Fibroblast of lung (primary cell): ENCODE measurements around the gene HOXD9. TPM values are rescaled to one million over a fixed set of nuclear protein-coding genes. Genes with fewer than 3 reads are reported as not detected.

Source experiments
- DNase-seq, 2 donors: peaks; one replicate each; pipeline versions ENCODE4 v3.0.0 to v3.0.0-alpha.2; 2010; ENCODE audit warnings: low read depth in 2 of 2
- H2AFZ ChIP-seq: 2 replicates; pipeline ENCODE4 v1.5.1; 2012; ENCODE audit warnings: low read length, control low read depth, inconsistent platforms
- H3K27ac ChIP-seq: 2 replicates; pipeline ENCODE4 v1.5.1; 2011; ENCODE audit warnings: low read length, control low read depth; ENCODE audit not compliant: insufficient read depth
- H3K27me3 ChIP-seq: 2 replicates; pipeline ENCODE4 v1.5.1; 2011; ENCODE audit warnings: mild to moderate bottlenecking, low read length; ENCODE audit not compliant: control insufficient read depth, insufficient read depth
- H3K36me3 ChIP-seq: 2 replicates; pipeline ENCODE4 v1.5.1; 2011; ENCODE audit warnings: low read length; ENCODE audit not compliant: control insufficient read depth, insufficient read depth
- H3K4me1 ChIP-seq: 2 replicates; pipeline ENCODE4 v1.5.1; 2011; ENCODE audit warnings: low read length; ENCODE audit not compliant: control insufficient read depth, insufficient read depth; ENCODE audit errors: extremely low read depth
- H3K4me2 ChIP-seq: 2 replicates; pipeline ENCODE4 v1.5.1; 2011; ENCODE audit warnings: low read length, control low read depth; ENCODE audit not compliant: insufficient read depth; ENCODE audit errors: extremely low read depth
- H3K4me3 ChIP-seq, 4 experiments: fragments of 200-600 bp in 1 of 4; sonication (generic) in 1 of 4; replicated peaks in 1 of 4; 2 replicates each; pipeline ENCODE4 v1.5.1; 2011 to 2016; ENCODE audit warnings: low read length in 4 of 4, low read depth in 3 of 4, mild to moderate bottlenecking in 3 of 4, control low read depth in 2 of 4, inconsistent platforms in 1 of 4, mixed read lengths in 1 of 4; ENCODE audit not compliant: insufficient read depth in 1 of 4; ENCODE audit errors: control extremely low read depth in 1 of 4
- H3K79me2 ChIP-seq: 2 replicates; pipeline ENCODE4 v1.5.1; 2012; ENCODE audit warnings: mild to moderate bottlenecking, low read length, inconsistent platforms; ENCODE audit not compliant: control insufficient read depth, insufficient read depth
- H3K9ac ChIP-seq: 2 replicates; pipeline ENCODE4 v1.5.1; 2011; ENCODE audit warnings: mild to moderate bottlenecking, low read length, control low read depth; ENCODE audit not compliant: insufficient read depth
- H3K9me3 ChIP-seq: 2 replicates; pipeline ENCODE4 v1.5.1; 2012; ENCODE audit warnings: low read depth, low read length; ENCODE audit not compliant: control insufficient read depth, insufficient read depth
- H4K20me1 ChIP-seq: 2 replicates; pipeline ENCODE4 v1.5.1; 2011; ENCODE audit warnings: low read length; ENCODE audit not compliant: control insufficient read depth, insufficient read depth; ENCODE audit errors: extremely low read depth
- CTCF ChIP-seq, 2 donors: IDR thresholded peaks in 1 of 2; conservative IDR thresholded peaks in 1 of 2; 1 replicate in 1 of 2; 2 replicates in 1 of 2; pipeline ENCODE4 v1.5.1; 2011 to 2012; ENCODE audit warnings: low read length in 2 of 2, control low read depth in 1 of 2, inconsistent platforms in 1 of 2, low read depth in 1 of 2, mild to moderate bottlenecking in 1 of 2
- EZH2 ChIP-seq: IDR thresholded peaks from 2 replicates; pipeline ENCODE4 v1.5.1; 2012; ENCODE audit warnings: low read length, control low read depth, mild to moderate bottlenecking; ENCODE audit errors: missing control alignments
- polyA plus RNA-seq, 2 donors: library from polyadenylated mRNA; depleted of rRNA in 1 of 2; stranded (reverse) in 1 of 2; unstranded in 1 of 2; fragments of >200 nt; gene quantifications; 2 replicates each; pipeline ENCODE4 v1.2.1, GENCODE V29; 2011 to 2012; ENCODE audit warnings: missing spikeins in 1 of 2
- total RNA-seq: library from RNA; depleted of rRNA; stranded (reverse); fragments of >200 nt; gene quantifications from 2 replicates; pipeline ENCODE4 v1.2.1, GENCODE V29; 2014

The HOXD9 gene
- total and polyA plus RNA-seq, 2 donors (not counting 1 experiment from before 2014, with no cell fraction given), result not detected

DNA sequence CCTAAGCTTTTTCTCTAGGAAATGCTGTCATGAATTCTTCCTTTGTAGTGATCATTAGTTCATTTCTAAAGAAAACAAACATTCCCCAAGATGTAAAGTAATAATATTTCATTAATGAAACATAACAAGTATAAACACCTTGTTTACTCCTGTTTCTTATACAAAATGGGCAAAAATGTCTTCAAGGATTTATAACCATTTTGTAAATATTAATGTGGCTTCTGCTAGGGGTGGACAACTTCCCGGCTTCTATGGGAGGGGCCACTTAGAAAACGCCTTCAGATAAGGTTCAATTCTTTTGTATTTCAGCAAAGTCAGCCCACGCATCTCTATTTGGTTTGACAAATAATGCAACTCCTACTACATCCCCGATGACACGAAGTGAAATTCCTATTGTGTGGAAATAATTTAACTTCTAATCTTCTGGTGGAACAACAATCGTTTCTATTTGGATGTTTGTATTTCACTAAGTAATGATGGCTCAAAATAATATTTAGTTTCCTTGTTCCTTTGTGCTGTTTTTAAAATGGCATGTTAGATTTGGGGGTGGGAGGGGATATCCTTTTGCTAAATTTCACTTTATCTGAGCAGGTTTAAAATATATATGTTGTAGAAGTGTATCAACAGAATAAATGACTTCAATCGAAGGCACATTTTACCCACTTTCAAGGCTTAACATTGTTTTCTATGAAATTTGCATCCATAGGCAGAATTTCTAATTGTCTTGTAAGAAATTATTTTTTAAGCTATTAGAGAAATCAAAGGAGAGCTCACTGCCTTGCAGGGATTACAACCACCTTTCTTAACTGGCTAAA, 51.3 kb downstream of the HOXD9 start:
- H3K27ac ChIP-seq, result no peak overlapping the region
- H2AFZ ChIP-seq, result no peak overlapping the region
- H3K9me3 ChIP-seq, result no peaks in the 10 kb centered on the region
- H3K4me2 ChIP-seq, result no peak overlapping the region
- H3K27me3 ChIP-seq, result peaks cover 55% of the 10 kb centered on the region
- H3K36me3 ChIP-seq, result no peaks in the 10 kb centered on the region
- peak; percentile 48 for TF ChIP-seq EZH2
- TF ChIP-seq CTCF (conservative IDR thresholded peaks at IDR 0.05 in 1 of 2, IDR thresholded peaks at IDR 0.05 in 1 of 2; ENCODE audit: low read depth in 1 of 2, low read length in 2 of 2), result no peak
- no peak overlapping the region for H3K4me3 ChIP-seq
- H3K4me1 ChIP-seq, result no peaks in the 10 kb centered on the region
- DNase-seq, result peak in 1 of 2 donors; percentile 72
- no peaks in the 10 kb centered on the region for H4K20me1 ChIP-seq
- H3K9ac ChIP-seq, result no peak overlapping the region
- no peaks in the 10 kb centered on the region for H3K79me2 ChIP-seq

DNA sequence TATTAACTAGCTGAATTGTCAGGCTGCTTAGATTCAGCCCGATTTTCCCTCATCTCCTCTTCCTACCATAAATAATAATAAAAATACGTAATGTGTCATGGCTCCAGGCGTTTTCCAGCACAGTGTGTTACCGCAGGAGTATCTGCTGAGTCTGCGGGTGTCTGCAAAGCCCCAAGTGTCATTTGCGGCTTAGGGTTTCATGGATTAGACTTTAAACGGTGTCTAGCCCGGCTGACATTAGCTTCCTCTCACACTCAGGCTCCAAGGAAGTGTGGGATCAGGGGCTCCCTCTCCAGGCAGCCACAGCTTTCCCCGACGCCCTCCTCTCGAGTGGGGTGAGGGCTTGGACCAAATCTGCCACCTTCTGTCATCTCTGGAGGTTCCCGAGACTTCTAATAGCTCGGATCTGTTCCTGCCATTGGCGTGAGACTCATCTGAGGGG, 51.9 kb downstream of the HOXD9 start:
- Histone ChIP-seq H3K4me2 (no peak overlapping the region), H3K79me2 (no peaks in the 10 kb centered on the region), H3K27me3 (peaks cover 61% of the 10 kb centered on the region), H4K20me1 (no peaks in the 10 kb centered on the region), H3K4me3 (no peak overlapping the region), H3K27ac (no peak overlapping the region), H3K4me1 (no peaks in the 10 kb centered on the region), H3K9me3 (no peaks in the 10 kb centered on the region), H2AFZ (no peak overlapping the region), H3K9ac (no peak overlapping the region), H3K36me3 (no peaks in the 10 kb centered on the region)
- peak in 1 of 2 donors; percentile 74 for DNase-seq
- TF ChIP-seq EZH2, result no peak
- TF ChIP-seq CTCF (conservative IDR thresholded peaks at IDR 0.05 in 1 of 2, IDR thresholded peaks at IDR 0.05 in 1 of 2; ENCODE audit: low read depth in 1 of 2, low read length in 2 of 2), result no peak

Other genes with a start within 250 kb of the HOXD9 start
- 30.6 and 38.1 TPM in 2 replicates for gene LNPK, start 120.5 kb upstream of the HOXD9 start, total RNA-seq
- 31.8 and 38.4 TPM in 2 replicates for gene LNPK, start 120.5 kb upstream of the HOXD9 start, polyA plus RNA-seq
- gene EVX2, start 38.8 kb upstream of the HOXD9 start, total RNA-seq, result not detected in 2 replicates
- not detected in 2 replicates for gene EVX2, start 38.8 kb upstream of the HOXD9 start, polyA plus RNA-seq
- gene HOXD13, start 30.0 kb upstream of the HOXD9 start, total RNA-seq, result not detected in 2 replicates
- gene HOXD13, start 30.0 kb upstream of the HOXD9 start, polyA plus RNA-seq, result not detected in 2 replicates
- gene HOXD12, start 22.9 kb upstream of the HOXD9 start, total RNA-seq, result not detected in 2 replicates
- gene HOXD12, start 22.9 kb upstream of the HOXD9 start, polyA plus RNA-seq, result not detected in 2 replicates
- gene HOXD11, start 15.4 kb upstream of the HOXD9 start, total RNA-seq, result not detected in 2 replicates
- gene HOXD11, start 15.4 kb upstream of the HOXD9 start, polyA plus RNA-seq, result not detected in 2 replicates
- gene HOXD10, start 5.9 kb upstream of the HOXD9 start, total RNA-seq, result not detected in 2 replicates
- not detected in 2 replicates for gene HOXD10, start 5.9 kb upstream of the HOXD9 start, polyA plus RNA-seq
- gene HOXD8, start 7.0 kb downstream of the HOXD9 start, total RNA-seq, result not detected in 2 replicates
- 0.05 TPM in 1 of 2 replicates, not detected in the other for gene HOXD8, start 7.0 kb downstream of the HOXD9 start, polyA plus RNA-seq
- not detected in 2 replicates for gene HOXD4, start 28.8 kb downstream of the HOXD9 start, total RNA-seq
- not detected in 2 replicates for gene HOXD4, start 28.8 kb downstream of the HOXD9 start, polyA plus RNA-seq
- gene HOXD3, start 34.6 kb downstream of the HOXD9 start, total RNA-seq, result not detected in 2 replicates
- not detected in 2 replicates for gene HOXD3, start 34.6 kb downstream of the HOXD9 start, polyA plus RNA-seq
- not detected in 2 replicates for gene HOXD1, start 65.9 kb downstream of the HOXD9 start, total RNA-seq
- gene HOXD1, start 65.9 kb downstream of the HOXD9 start, polyA plus RNA-seq, result not detected in 2 replicates
- 20.8 and 29.6 TPM in 2 replicates for gene MTX2, start 146.7 kb downstream of the HOXD9 start, total RNA-seq
- gene MTX2, start 146.7 kb downstream of the HOXD9 start, polyA plus RNA-seq, result 44.7 and 46.9 TPM in 2 replicates